GM19467 (cell line): ENCODE data around the gene DOCK6.

ENCODE experiments used
- ATAC-seq: cut with Tn5 transposase; IDR thresholded peaks from one replicate; pipeline ENCODE4 v1.9.1; 2021; ENCODE audit warnings: mild to moderate bottlenecking, moderate library complexity; ENCODE audit not compliant: unreplicated experiment

The DOCK6 gene

DNA sequence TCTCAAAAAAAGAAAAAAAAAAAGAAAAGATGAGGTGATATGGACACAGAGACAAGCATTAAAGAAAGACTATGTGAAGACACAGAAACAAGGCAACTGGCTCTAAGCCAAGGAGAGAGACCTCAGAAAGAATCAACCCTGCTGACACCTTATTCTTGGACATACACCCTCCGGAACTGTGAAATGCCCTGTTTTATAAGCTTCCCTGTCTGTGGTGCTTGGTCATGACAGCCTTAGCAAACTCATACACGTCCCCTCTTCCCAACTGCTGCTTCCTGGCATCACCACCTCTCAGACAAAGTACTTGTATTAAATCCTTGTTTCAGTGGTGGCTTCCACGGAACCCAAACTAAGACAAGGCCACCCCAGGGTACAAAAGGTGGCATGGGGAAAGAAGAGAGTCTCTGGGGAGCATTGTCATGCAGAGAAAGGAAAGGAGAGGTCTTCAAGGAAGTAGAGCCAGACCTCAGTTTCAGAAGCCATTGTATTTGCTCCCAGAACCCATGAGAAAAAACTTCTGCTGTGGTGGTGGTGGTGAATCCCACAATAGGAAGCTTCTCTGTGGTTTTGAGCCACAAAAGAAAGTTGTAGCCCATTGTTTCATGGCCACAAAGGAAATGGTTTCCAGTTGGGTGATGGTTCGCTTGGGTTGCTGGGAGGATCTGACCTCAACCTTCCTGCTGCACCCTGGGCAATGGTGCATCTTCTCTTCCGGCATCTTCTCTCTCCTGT, 17.3 kb upstream of the DOCK6 start:
- ATAC-seq, result no peak

- no peak for ATAC-seq
Observed at GRCh38 chr19:11278670-11279069, 16.3 kb upstream of the DOCK6 start.

GRCh38 chr19:11274533-11275086, 12.3 kb upstream of the DOCK6 start:
- ATAC-seq, result no peak

GRCh38 chr19:11273989-11274388, 11.7 kb upstream of the DOCK6 start:
- ATAC-seq, result no peak

DNA sequence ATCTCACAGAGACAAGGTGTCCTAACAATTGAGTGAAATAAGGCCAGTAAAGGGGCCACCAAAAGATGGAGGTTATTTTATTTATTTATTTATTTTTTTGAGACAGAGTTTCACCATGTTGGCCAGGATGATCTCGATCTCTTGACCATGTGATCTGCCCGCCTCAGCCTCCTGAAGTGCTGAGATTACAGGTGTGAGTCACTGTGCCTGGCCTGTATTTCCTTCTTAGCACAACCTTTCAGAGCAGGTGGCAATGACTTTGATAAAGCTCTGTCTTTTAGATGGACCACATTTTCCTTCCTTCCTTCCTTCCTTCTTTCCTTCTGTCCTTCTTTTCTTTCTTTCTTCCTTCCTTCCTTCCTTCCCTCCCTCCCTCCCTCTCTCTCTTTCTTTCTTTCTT, 11.0 kb upstream of the DOCK6 start:
- ATAC-seq, result no peak

DNA sequence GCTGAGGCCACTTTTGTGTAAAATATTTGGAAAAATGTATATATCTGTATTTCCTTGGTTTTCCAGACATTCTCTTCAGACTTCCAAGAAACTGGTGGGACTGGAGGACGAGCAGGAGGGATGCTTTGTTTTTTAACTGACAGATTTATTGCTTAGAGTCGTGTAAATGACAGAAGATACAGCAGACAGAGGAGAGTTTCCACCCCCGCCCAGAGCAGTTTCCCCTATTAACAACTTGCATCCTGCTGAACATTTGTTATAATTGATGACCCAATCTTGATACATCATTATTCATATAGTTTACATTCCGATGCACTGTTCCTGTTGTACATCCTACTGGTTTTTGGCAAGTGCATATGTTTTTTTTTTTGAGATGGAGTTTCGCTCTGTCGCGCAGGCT, 7.1 kb upstream of the DOCK6 start:
- no peak for ATAC-seq

- no peak for ATAC-seq
Observed at GRCh38 chr19:11268783-11269267, 6.5 kb upstream of the DOCK6 start.

DNA sequence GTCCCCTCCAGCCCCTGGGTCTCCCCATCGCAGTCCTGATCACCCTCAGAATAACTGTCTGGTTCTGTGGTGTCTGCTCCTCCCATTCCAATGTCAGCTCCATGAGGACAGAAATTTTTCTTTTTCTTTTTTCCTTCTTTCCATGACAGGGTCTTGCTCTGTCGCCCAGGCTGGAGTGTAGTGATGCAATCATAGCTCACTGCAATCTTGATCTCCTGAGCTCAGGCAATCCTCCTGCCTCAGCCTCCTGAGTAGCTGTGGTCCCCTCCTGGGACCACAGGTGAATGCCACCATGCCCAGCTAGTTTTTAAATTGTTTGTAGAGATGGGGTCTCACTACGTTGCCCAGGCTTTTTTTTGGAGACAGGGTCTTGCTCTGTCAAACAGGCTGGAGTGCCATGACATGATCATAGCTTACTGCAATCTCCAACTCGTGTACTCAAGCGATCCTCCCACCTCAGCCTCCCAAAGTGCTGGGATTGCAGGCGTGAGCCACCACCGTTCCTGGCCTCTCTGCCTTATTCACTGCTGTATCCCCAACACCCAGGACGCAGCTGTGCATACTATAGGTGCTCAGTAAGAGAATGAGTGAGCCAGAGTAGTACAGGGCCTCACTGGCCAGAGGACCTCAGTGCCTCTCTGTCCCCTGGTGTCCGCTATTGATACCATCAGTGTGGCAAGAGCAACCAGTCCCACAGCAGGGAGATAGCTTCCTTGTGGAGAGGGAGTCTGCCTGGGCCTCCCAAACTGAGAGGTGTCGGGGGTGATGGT, 5.2 kb upstream of the DOCK6 start:
- no peak for ATAC-seq

GRCh38 chr19:11265785-11266236, 3.5 kb upstream of the DOCK6 start:
- ATAC-seq, result no peak

- no peak for ATAC-seq
Observed at GRCh38 chr19:11265177-11265784, 3.0 kb upstream of the DOCK6 start.

GRCh38 chr19:11264452-11265176, 2.3 kb upstream of the DOCK6 start:
- ATAC-seq, result no peak

GRCh38 chr19:11263726-11264125, 1.4 kb upstream of the DOCK6 start:
- ATAC-seq, result no peak

DNA sequence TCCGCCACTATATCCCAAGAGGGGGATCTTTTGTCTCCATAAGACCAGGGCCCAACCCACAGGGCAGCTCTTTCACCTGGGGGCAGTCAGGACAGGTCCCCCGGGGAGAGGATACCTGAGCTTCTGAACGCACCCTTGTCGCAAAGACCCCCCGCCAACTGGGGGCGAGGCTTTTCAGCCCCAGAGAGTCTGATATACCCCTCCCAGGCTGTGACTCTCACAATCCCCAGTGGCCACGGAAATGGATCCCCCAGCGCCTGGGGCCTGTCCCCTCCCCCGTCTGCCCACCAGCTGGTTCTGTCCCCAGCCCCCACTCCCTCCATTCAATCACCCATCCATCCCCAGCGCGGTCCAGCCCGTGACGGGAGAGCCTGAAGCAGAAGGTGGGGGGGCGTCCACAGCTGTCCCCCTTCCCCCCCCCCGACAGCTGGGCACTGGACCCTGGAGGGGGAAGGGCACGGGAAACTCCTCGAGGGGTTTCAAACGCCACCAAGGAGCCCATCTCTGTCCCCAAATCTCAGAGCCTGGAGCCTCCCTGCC, 823 bp downstream of the DOCK6 start:
- ATAC-seq, result no peak

DNA sequence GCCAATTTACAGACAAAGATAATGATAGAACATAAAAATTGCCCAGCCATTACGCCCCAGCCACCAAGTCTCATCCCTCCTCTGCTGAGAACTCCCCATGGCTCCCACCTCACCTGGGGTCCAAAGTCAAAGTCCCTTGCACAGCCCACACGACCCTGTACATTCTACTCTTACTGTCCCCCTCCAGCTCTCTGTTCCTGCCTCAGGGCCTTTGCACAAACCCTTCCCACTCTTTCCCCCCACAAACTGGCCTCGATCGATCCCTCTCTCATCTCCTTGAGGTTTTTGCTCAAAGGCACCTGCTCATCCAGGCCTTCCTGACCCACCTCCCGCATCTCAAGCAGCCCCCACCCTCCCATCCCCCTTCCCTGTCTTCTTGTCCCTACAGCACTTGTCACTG, 1.3 kb downstream of the DOCK6 start:
- no peak for ATAC-seq

- no peak for ATAC-seq
Observed at GRCh38 chr19:11257846-11258380, 4.4 kb downstream of the DOCK6 start.

- no peak for ATAC-seq
Observed at GRCh38 chr19:11256189-11256588, 6.1 kb downstream of the DOCK6 start.

GRCh38 chr19:11254666-11255065, 7.7 kb downstream of the DOCK6 start:
- ATAC-seq, result no peak

DNA sequence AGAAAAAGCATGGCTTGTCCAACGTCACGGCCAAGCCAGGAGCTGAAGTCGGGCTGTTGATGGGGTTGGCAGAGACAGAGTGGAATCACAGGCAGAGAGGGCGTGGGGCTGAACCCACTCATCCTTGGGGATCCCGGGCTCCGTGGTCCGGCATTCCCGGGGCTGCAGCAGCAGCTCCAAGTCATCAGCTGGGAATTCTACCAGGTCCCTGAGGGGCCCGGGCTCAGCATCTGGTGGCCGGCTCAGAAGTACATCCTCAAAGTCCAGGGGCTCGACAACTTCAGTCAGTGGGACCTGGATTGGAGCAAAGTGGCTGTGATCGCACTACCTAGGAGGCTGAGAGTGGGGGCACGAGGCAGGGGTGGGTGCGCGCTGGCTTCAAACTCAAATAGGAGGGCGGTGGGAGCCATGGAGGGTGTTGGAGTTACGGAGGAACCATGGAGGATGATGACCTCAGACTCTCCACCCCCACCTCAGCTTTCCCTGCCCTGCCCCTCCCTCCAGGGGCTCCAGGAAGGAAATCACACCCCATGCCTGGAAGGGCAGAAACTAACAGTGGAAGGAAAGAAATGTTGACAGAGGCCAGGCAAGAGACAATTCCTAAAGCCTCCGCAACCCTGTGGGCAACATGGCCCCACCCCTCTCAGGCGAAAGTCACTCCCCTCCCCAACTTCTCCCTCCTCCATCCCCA, 9.5 kb downstream of the DOCK6 start:
- no peak for ATAC-seq

GRCh38 chr19:11251650-11252314, 10.5 kb downstream of the DOCK6 start:
- no peak for ATAC-seq
